Measurements from ENCODE around the gene FYN.

The FYN gene

DNA sequence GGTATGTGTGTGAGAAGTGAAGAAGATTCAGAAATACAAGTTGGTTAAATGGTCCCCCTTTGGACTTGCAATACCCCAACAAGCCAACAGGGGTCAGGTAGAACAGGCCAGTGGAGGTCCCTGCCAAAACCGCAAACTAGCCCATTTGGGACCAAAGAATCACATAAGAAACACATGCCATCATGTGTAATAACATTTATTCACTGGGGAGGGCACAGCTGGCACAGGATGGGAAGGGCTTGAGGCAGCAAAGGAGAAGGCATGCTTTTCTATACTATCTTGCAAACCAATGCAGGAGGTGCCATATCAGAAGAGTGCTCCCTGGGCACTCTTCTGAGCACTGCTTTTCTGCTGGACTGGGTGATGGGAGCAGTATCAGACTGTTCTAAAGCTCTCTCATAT is 151.5 kb downstream of the FYN start:
- POLR2A ChIA-PET = no interaction called here
- peak; percentile 50 to 78 (median 71) for DNase-seq
- Histone ChIP-seq H3K27me3 (replicated peaks in 2 of 5; ENCODE audit: control insufficient read depth in 4 of 5, insufficient read depth in 5 of 5, low read length in 4 of 5) (no peaks in the 10 kb centered on the region), H3K9me3 (ENCODE audit: control extremely low read depth in 1 of 5, control insufficient read depth in 4 of 5, insufficient read depth in 2 of 5, low read depth in 1 of 5, low read length in 4 of 5) (no peaks in the 10 kb centered on the region), H3K27ac (ENCODE audit: insufficient read depth in 1 of 2, low read depth in 1 of 2, low read length in 2 of 2, poor library complexity in 1 of 2, severe bottlenecking in 2 of 2) (no peak overlapping the region), H3K4me3 (ENCODE audit: control insufficient read depth in 1 of 7, extremely low read depth in 1 of 7, insufficient read depth in 4 of 7, low read depth in 2 of 7, low read length in 6 of 7) (no peak overlapping the region), H3K4me1 (ENCODE audit: control extremely low read depth in 1 of 4, control insufficient read depth in 4 of 4, insufficient read depth in 4 of 4, low read length in 3 of 4) (peaks cover 0 to 11% (median 8%) of the 10 kb centered on the region in 4 experiments), H3K36me3 (ENCODE audit: control insufficient read depth in 4 of 4, insufficient read depth in 4 of 4, low read length in 3 of 4) (peaks cover 0 to 13% (median 2%) of the 10 kb centered on the region in 4 experiments)
- CTCF ChIA-PET = interaction anchor here (1.0 to 2.2 kb wide), 9 partner anchors 12 to 321 kb away, joined by 3 to 12 read pairs (median 5); no protein-coding TSS in a partner anchor
- WGBS (ENCODE audit: insufficient coverage) = 100% methylated on average over 1 of the region's 1 CpG

DNA sequence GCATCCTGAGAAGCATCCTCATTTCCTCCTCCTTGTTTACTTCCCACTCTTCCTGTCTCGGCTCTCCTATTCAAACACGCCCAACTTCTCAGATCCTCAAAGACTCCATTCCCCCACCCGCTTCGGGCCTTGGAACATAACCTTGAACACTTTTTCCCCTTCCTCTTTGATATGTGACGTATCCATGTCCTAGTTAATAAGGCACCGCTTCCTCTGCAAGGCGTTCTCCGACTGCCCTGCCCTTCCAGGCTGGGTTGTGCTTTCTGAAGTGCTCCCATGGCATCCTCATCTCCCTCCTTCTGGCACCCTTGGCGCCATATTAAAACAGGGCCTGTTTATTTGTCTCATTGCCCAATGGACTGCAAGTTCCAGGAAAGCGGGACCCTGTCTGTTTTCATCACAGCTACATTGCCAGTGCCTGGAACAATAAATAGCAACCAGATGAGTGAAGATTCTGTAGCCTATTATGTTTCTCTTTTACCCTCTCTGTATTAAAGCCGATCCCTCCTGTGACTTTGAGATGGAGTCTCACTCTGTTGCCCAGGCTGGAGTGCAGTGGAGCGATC is 152.2 kb downstream of the FYN start:
- H3K27ac ChIP-seq (ENCODE audit: insufficient read depth in 1 of 2, low read depth in 1 of 2, low read length in 2 of 2, poor library complexity in 1 of 2, severe bottlenecking in 2 of 2) = no peak overlapping the region

DNA sequence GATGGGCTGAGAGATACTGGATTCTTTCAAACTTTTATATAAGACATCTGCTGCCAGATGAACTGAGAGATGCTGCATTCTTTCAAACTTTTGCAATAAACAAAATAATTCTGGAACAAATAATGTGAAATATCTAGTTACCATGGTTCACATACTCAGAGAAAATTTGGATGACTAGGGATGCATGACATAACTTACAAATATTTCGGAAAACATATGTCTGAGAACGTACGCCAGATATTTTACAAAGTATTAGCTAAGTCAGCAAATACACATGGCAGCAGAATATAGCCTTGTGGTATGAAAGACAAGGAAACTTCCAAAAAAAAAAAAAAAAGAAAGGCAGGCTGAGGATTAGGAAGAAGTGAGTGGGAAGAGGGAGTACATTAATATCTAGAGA is 154.3 kb downstream of the FYN start:
- no peaks in the 10 kb centered on the region for H3K27me3 ChIP-seq (replicated peaks in 2 of 5; ENCODE audit: control insufficient read depth in 4 of 5, insufficient read depth in 5 of 5, low read length in 4 of 5)
- POLR2A ChIA-PET = no interaction called here
- no CpG with 5 or more reads among the region's 3 CpGs for WGBS (ENCODE audit: insufficient coverage)
- H3K27ac ChIP-seq (ENCODE audit: insufficient read depth in 1 of 2, low read depth in 1 of 2, low read length in 2 of 2, poor library complexity in 1 of 2, severe bottlenecking in 2 of 2) = no peak overlapping the region
- H3K36me3 ChIP-seq (ENCODE audit: control insufficient read depth in 4 of 4, insufficient read depth in 4 of 4, low read length in 3 of 4) = peaks cover 0 to 15% (median 3%) of the 10 kb centered on the region in 4 experiments
- H3K9me3 ChIP-seq (ENCODE audit: control extremely low read depth in 1 of 5, control insufficient read depth in 4 of 5, insufficient read depth in 2 of 5, low read depth in 1 of 5, low read length in 4 of 5) = no peaks in the 10 kb centered on the region
- DNase-seq = no peak
- H3K4me3 ChIP-seq (ENCODE audit: control insufficient read depth in 1 of 7, extremely low read depth in 1 of 7, insufficient read depth in 4 of 7, low read depth in 2 of 7, low read length in 6 of 7) = no peak overlapping the region
- CTCF ChIA-PET = interaction anchor here (1.3 to 1.4 kb wide), 2 partner anchors 11 to 278 kb away, joined by 3 to 4 read pairs; no protein-coding TSS in a partner anchor
- peaks cover 0 to 1% (median under 1%) of the 10 kb centered on the region in 4 experiments for H3K4me1 ChIP-seq (ENCODE audit: control extremely low read depth in 1 of 4, control insufficient read depth in 4 of 4, insufficient read depth in 4 of 4, low read length in 3 of 4)

More for the DNA sequence above, 152.2 kb downstream of the FYN start:
- POLR2A ChIA-PET = no interaction called here
- Histone ChIP-seq H3K4me3 (ENCODE audit: control insufficient read depth in 1 of 7, extremely low read depth in 1 of 7, insufficient read depth in 4 of 7, low read depth in 2 of 7, low read length in 6 of 7) (no peak overlapping the region), H3K27me3 (replicated peaks in 2 of 5; ENCODE audit: control insufficient read depth in 4 of 5, insufficient read depth in 5 of 5, low read length in 4 of 5) (no peaks in the 10 kb centered on the region), H3K9me3 (ENCODE audit: control extremely low read depth in 1 of 5, control insufficient read depth in 4 of 5, insufficient read depth in 2 of 5, low read depth in 1 of 5, low read length in 4 of 5) (no peaks in the 10 kb centered on the region), H3K4me1 (ENCODE audit: control extremely low read depth in 1 of 4, control insufficient read depth in 4 of 4, insufficient read depth in 4 of 4, low read length in 3 of 4) (peaks cover 0 to 11% (median 8%) of the 10 kb centered on the region in 4 experiments), H3K36me3 (ENCODE audit: control insufficient read depth in 4 of 4, insufficient read depth in 4 of 4, low read length in 3 of 4) (peaks cover 0 to 13% (median 2%) of the 10 kb centered on the region in 4 experiments)
- no peak for DNase-seq
- 96% methylated on average over 11 of the region's 12 CpGs for WGBS (ENCODE audit: insufficient coverage)
- CTCF ChIA-PET = interaction anchor here (0.6 to 2.2 kb wide), 8 partner anchors 11 to 442 kb away, joined by 3 to 12 read pairs (median 5); no protein-coding TSS in a partner anchor

DNA sequence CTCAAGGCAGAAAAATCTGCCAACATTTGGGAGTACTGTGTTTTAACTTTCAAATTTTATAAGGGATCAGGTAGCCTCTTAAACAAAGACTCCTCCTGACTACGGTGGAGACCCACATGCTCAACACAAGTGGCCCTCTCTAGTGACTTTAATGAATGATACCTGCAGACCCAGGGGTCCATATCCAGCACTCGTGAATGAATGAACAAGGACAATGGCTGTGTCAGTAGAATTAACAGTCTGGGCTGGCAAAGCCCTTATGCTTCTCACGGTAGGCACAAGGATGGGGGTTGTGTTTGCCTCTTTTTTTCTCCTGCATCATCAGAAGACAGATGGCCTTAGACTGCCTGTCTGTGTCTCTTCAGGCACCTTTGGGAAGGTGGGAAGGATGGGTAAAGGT is 154.9 kb downstream of the FYN start:
- H3K27ac ChIP-seq (ENCODE audit: insufficient read depth in 1 of 2, low read depth in 1 of 2, low read length in 2 of 2, poor library complexity in 1 of 2, severe bottlenecking in 2 of 2) = no peak overlapping the region
- no peaks in the 10 kb centered on the region for H3K4me1 ChIP-seq (ENCODE audit: control extremely low read depth in 1 of 4, control insufficient read depth in 4 of 4, insufficient read depth in 4 of 4, low read length in 3 of 4)
- POLR2A ChIA-PET = no interaction called here
- no peak overlapping the region for H3K4me3 ChIP-seq (ENCODE audit: control insufficient read depth in 1 of 7, extremely low read depth in 1 of 7, insufficient read depth in 4 of 7, low read depth in 2 of 7, low read length in 6 of 7)
- H3K9me3 ChIP-seq (ENCODE audit: control extremely low read depth in 1 of 5, control insufficient read depth in 4 of 5, insufficient read depth in 2 of 5, low read depth in 1 of 5, low read length in 4 of 5) = no peaks in the 10 kb centered on the region
- CTCF ChIA-PET = interaction anchor here (1.0 kb wide), 1 partner anchor 93 kb away, joined by 3 read pairs; no protein-coding TSS in a partner anchor
- 96% methylated on average over 3 of the region's 3 CpGs for WGBS (ENCODE audit: insufficient coverage)
- peaks cover 0 to 19% (median 3%) of the 10 kb centered on the region in 4 experiments for H3K36me3 ChIP-seq (ENCODE audit: control insufficient read depth in 4 of 4, insufficient read depth in 4 of 4, low read length in 3 of 4)
- no peaks in the 10 kb centered on the region for H3K27me3 ChIP-seq (replicated peaks in 2 of 5; ENCODE audit: control insufficient read depth in 4 of 5, insufficient read depth in 5 of 5, low read length in 4 of 5)
- no peak for DNase-seq

DNA sequence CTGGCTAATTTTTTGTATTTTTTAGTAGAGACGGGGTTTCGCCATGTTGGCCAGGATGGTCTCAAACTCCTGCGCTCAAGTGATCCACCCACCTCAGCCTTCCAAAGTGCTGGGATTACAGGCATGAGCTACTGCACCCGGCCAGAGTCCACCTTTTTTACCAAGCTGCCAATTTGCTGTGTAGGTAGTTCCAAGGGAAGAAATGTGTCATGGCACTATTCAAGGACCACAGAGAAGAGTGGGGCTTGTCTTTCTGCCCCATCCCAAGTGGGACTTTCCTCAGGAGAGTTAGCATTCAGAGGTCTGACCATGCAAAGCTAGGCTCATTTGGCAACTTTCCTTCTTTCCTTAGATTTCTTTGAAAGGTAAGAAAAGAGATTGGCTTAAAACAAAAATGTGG is 155.6 kb downstream of the FYN start:
- peaks cover 0 to 23% (median 3%) of the 10 kb centered on the region in 4 experiments for H3K36me3 ChIP-seq (ENCODE audit: control insufficient read depth in 4 of 4, insufficient read depth in 4 of 4, low read length in 3 of 4)

DNA sequence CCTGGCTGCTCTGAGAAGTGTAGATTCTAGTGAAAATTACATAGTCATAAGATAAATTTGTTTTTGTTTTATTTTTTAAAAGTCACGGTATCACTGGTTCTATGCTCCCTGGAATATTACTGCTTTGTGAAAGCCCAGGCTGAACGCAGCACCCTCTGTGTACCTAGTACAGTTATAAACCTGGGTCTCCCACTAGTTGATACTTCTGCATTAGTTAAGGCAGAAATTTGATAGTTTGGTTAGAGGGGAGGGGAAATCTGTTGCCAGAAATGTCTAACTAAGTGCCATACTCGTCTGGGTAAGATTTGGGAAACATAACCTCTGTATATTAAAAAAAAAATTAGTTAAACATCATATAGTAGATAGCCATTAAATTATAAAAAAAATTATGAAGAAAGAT is 156.9 kb downstream of the FYN start:
- CTCF ChIA-PET = interaction anchor here (0.7 kb wide), 2 partner anchors 327 to 468 kb away, joined by 3 read pairs; no protein-coding TSS in a partner anchor
- H3K4me1 ChIP-seq (ENCODE audit: control extremely low read depth in 1 of 4, control insufficient read depth in 4 of 4, insufficient read depth in 4 of 4, low read length in 3 of 4) = no peaks in the 10 kb centered on the region

More for the DNA sequence above, 155.6 kb downstream of the FYN start:
- Histone ChIP-seq H3K27ac (ENCODE audit: insufficient read depth in 1 of 2, low read depth in 1 of 2, low read length in 2 of 2, poor library complexity in 1 of 2, severe bottlenecking in 2 of 2) (no peak overlapping the region), H3K4me3 (ENCODE audit: control insufficient read depth in 1 of 7, extremely low read depth in 1 of 7, insufficient read depth in 4 of 7, low read depth in 2 of 7, low read length in 6 of 7) (no peak overlapping the region), H3K27me3 (replicated peaks in 2 of 5; ENCODE audit: control insufficient read depth in 4 of 5, insufficient read depth in 5 of 5, low read length in 4 of 5) (no peaks in the 10 kb centered on the region), H3K4me1 (ENCODE audit: control extremely low read depth in 1 of 4, control insufficient read depth in 4 of 4, insufficient read depth in 4 of 4, low read length in 3 of 4) (no peaks in the 10 kb centered on the region), H3K9me3 (ENCODE audit: control extremely low read depth in 1 of 5, control insufficient read depth in 4 of 5, insufficient read depth in 2 of 5, low read depth in 1 of 5, low read length in 4 of 5) (no peaks in the 10 kb centered on the region)
- WGBS (ENCODE audit: insufficient coverage) = 100% methylated on average over 4 of the region's 4 CpGs
- no peak for DNase-seq
- ChIA-PET POLR2A (no interaction called here), CTCF (interaction anchor here (1.0 to 1.2 kb wide), 2 partner anchors 93 to 278 kb away, joined by 3 to 6 read pairs; no protein-coding TSS in a partner anchor)

DNA sequence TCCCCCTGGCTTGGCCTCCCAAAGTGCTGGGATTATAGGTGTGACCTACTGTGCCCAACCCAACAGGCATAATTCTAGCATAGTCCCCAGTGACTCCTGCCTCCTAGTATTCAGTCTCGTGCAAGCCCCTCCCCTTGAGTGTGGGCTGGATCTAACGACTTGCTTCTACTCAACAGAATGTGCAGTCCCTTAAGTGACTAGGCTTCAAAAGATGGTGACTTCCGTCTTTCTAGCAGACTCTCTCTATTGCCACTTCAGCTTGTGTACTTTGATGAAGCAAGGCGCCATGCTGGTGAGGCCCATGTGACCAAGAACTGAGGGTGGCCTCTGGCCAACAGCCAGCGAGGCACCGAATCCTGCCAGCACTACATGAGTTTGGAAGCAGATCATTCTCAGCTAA is 157.9 kb downstream of the FYN start:
- ChIA-PET CTCF (interaction anchor here (1.0 to 3.4 kb wide), 2 partner anchors 313 to 326 kb away, joined by 3 to 10 read pairs; no protein-coding TSS in a partner anchor), POLR2A (no interaction called here)
- H3K9me3 ChIP-seq (ENCODE audit: control extremely low read depth in 1 of 5, control insufficient read depth in 4 of 5, insufficient read depth in 2 of 5, low read depth in 1 of 5, low read length in 4 of 5) = no peaks in the 10 kb centered on the region
- no peak overlapping the region for H3K27ac ChIP-seq (ENCODE audit: insufficient read depth in 1 of 2, low read depth in 1 of 2, low read length in 2 of 2, poor library complexity in 1 of 2, severe bottlenecking in 2 of 2)
- 87% methylated on average over 6 of the region's 6 CpGs for WGBS (ENCODE audit: insufficient coverage)
- DNase-seq = no peak
- H3K4me3 ChIP-seq (ENCODE audit: control insufficient read depth in 1 of 7, extremely low read depth in 1 of 7, insufficient read depth in 4 of 7, low read depth in 2 of 7, low read length in 6 of 7) = no peak overlapping the region
- H3K27me3 ChIP-seq (replicated peaks in 2 of 5; ENCODE audit: control insufficient read depth in 4 of 5, insufficient read depth in 5 of 5, low read length in 4 of 5) = no peaks in the 10 kb centered on the region
- peaks cover 0 to 26% (median 3%) of the 10 kb centered on the region in 4 experiments for H3K36me3 ChIP-seq (ENCODE audit: control insufficient read depth in 4 of 4, insufficient read depth in 4 of 4, low read length in 3 of 4)
- peaks cover 0 to under 1% (median 0%) of the 10 kb centered on the region in 4 experiments for H3K4me1 ChIP-seq (ENCODE audit: control extremely low read depth in 1 of 4, control insufficient read depth in 4 of 4, insufficient read depth in 4 of 4, low read length in 3 of 4)

More for the DNA sequence above, 156.9 kb downstream of the FYN start:
- Histone ChIP-seq H3K9me3 (ENCODE audit: control extremely low read depth in 1 of 5, control insufficient read depth in 4 of 5, insufficient read depth in 2 of 5, low read depth in 1 of 5, low read length in 4 of 5) (no peaks in the 10 kb centered on the region), H3K27ac (ENCODE audit: insufficient read depth in 1 of 2, low read depth in 1 of 2, low read length in 2 of 2, poor library complexity in 1 of 2, severe bottlenecking in 2 of 2) (no peak overlapping the region), H3K4me3 (ENCODE audit: control insufficient read depth in 1 of 7, extremely low read depth in 1 of 7, insufficient read depth in 4 of 7, low read depth in 2 of 7, low read length in 6 of 7) (no peak overlapping the region), H3K27me3 (replicated peaks in 2 of 5; ENCODE audit: control insufficient read depth in 4 of 5, insufficient read depth in 5 of 5, low read length in 4 of 5) (no peaks in the 10 kb centered on the region), H3K36me3 (ENCODE audit: control insufficient read depth in 4 of 4, insufficient read depth in 4 of 4, low read length in 3 of 4) (peaks cover 0 to 26% (median 3%) of the 10 kb centered on the region in 4 experiments)
- POLR2A ChIA-PET = no interaction called here
- WGBS (ENCODE audit: insufficient coverage) = 100% methylated on average over 1 of the region's 3 CpGs
- no peak for DNase-seq

All from common myeloid progenitor, CD34-positive (primary cell).